Keratinocyte (primary cell): ENCODE results near the gene ABHD4. TPM values are rescaled to one million over a fixed set of nuclear protein-coding genes. Genes with fewer than 3 reads are reported as not detected.

Experiments
- DNase-seq: peaks from one replicate; pipeline ENCODE4 v3.0.0-alpha.2; 2011; ENCODE audit warnings: low read depth, missing footprints, low spot score
- FAIRE-seq: peaks from 2 replicates; lab custom pipeline; 2011; peaks lifted over from hg19 to GRCh38; lab: Jason Lieb, UNC
- H2AFZ ChIP-seq: 2 replicates; pipeline ENCODE4 v1.6.0; 2012; ENCODE audit warnings: low read length, control low read depth, inconsistent platforms; ENCODE audit not compliant: control insufficient read depth
- H3K27ac ChIP-seq: 2 replicates; pipeline ENCODE4 v1.5.1; 2011; ENCODE audit warnings: low read length; ENCODE audit not compliant: control insufficient read depth, insufficient read depth
- H3K27me3 ChIP-seq: 3 replicates; pipeline ENCODE4 v1.6.0; 2011; ENCODE audit warnings: low read length; ENCODE audit not compliant: control insufficient read depth, insufficient read depth; ENCODE audit errors: extremely low read depth
- H3K36me3 ChIP-seq, 2 experiments: 2 replicates in 1 of 2; 3 replicates in 1 of 2; pipeline ENCODE4 v1.5.1; 2011; ENCODE audit warnings: low read length in 2 of 2, mild to moderate bottlenecking in 1 of 2; ENCODE audit not compliant: control insufficient read depth in 2 of 2, insufficient read depth in 2 of 2; ENCODE audit errors: extremely low read depth in 1 of 2
- H3K4me1 ChIP-seq: 3 replicates; pipeline ENCODE4 v1.5.1; 2011; ENCODE audit warnings: low read length; ENCODE audit not compliant: control insufficient read depth, insufficient read depth; ENCODE audit errors: extremely low read depth
- H3K4me2 ChIP-seq: 3 replicates; pipeline ENCODE4 v1.6.0; 2011; ENCODE audit warnings: low read depth, low read length; ENCODE audit not compliant: control insufficient read depth, insufficient read depth; ENCODE audit errors: extremely low read depth
- H3K4me3 ChIP-seq, 3 experiments: fragments of 200-600 bp in 1 of 3; sonication (generic) in 1 of 3; 2 replicates in 2 of 3; 3 replicates in 1 of 3; pipeline ENCODE4 v1.5.1; 2011 to 2016; ENCODE audit warnings: low read length in 3 of 3, mild to moderate bottlenecking in 3 of 3, control low read depth in 2 of 3, inconsistent platforms in 1 of 3, low read depth in 1 of 3, mixed read lengths in 1 of 3, mixed run types in 1 of 3, moderate library complexity in 1 of 3; ENCODE audit not compliant: control insufficient read depth in 2 of 3, insufficient read depth in 2 of 3; ENCODE audit errors: extremely low read depth in 1 of 3
- H3K79me2 ChIP-seq: 2 replicates; pipeline ENCODE4 v1.6.0; 2012; ENCODE audit warnings: low read length; ENCODE audit not compliant: control insufficient read depth, insufficient read depth
- H3K9ac ChIP-seq: 3 replicates; pipeline ENCODE4 v1.6.0; 2011; ENCODE audit warnings: low read length; ENCODE audit not compliant: control insufficient read depth, insufficient read depth; ENCODE audit errors: extremely low read depth
- H3K9me1 ChIP-seq: 3 replicates; pipeline ENCODE4 v1.6.0; 2011; ENCODE audit warnings: low read length; ENCODE audit not compliant: control insufficient read depth, insufficient read depth; ENCODE audit errors: extremely low read depth
- H3K9me3 ChIP-seq: 2 replicates; pipeline ENCODE4 v1.5.1; 2012; ENCODE audit warnings: low read depth, low read length; ENCODE audit not compliant: control insufficient read depth
- H4K20me1 ChIP-seq: 3 replicates; pipeline ENCODE4 v1.6.0; 2011; ENCODE audit warnings: low read length; ENCODE audit not compliant: control insufficient read depth, insufficient read depth; ENCODE audit errors: extremely low read depth
- CTCF ChIP-seq, 3 experiments: IDR thresholded peaks in 1 of 3; conservative IDR thresholded peaks in 1 of 3; optimal IDR thresholded peaks in 1 of 3; 2 replicates in 2 of 3; 3 replicates in 1 of 3; pipeline versions ENCODE3 to v1.5.1; 2011; ENCODE audit warnings: low read length in 3 of 3, mild to moderate bottlenecking in 3 of 3, moderate library complexity in 2 of 3, control low read depth in 1 of 3, inconsistent platforms in 1 of 3; ENCODE audit not compliant: insufficient read depth in 2 of 3; ENCODE audit errors: extremely low read depth in 1 of 3
- EZH2 ChIP-seq: IDR thresholded peaks from one replicate; pipeline ENCODE4 v1.6.1; 2012; ENCODE audit warnings: inconsistent platforms, mild to moderate bottlenecking, low read length, moderate library complexity
- dilution Hi-C: fragments of 300-500 bp; cut with MboI; formaldehyde crosslinking; loops from one replicate; pipeline ENCODE4 v1.7.0; 2020; ENCODE audit warnings: low sequenced_read_pairs; ENCODE audit not compliant: extremely low pct_ligation_motif_present
- polyA plus RNA-seq, 5 experiments: library from polyadenylated mRNA; depleted of rRNA in 3 of 5; stranded (reverse) in 3 of 5; stranded (forward) in 1 of 5; unstranded in 1 of 5; fragments of >200 nt; gene quantifications; 1 replicate in 1 of 5; 2 replicates in 3 of 5; 3 replicates in 1 of 5; pipeline versions ENCODE4 v1.2.1 to v1.2.3, GENCODE V29; 2011 to 2012; ENCODE audit warnings: missing spikeins in 2 of 5, low read depth in 1 of 5, low replicate concordance in 1 of 5

Gene ABHD4
- polyA plus RNA-seq, 1 donor (not counting 4 experiments of a cell fraction or from before 2014, with no cell fraction given), result 17.7 TPM

GRCh38 chr14:22653012-22653621 lies 55.0 kb downstream of the ABHD4 start:
- Histone ChIP-seq H3K4me3 (no peak overlapping the region), H3K27me3 (peaks cover 3% of the 10 kb centered on the region), H3K4me2 (no peak overlapping the region), H3K79me2 (no peaks in the 10 kb centered on the region), H3K9me3 (no peaks in the 10 kb centered on the region), H3K4me1 (peaks cover 21% of the 10 kb centered on the region), H2AFZ (peak overlapping the region; percentile 76), H3K36me3 (no peaks in the 10 kb centered on the region), H3K9ac (no peak overlapping the region), H4K20me1 (no peaks in the 10 kb centered on the region), H3K27ac (no peak overlapping the region), H3K9me1 (no peaks in the 10 kb centered on the region)
- peak; percentile 82 for FAIRE-seq
- dilution Hi-C loops, result no loop called here
- TF ChIP-seq EZH2 (no peak), CTCF (optimal IDR thresholded peaks at IDR 0.05 in 1 of 3, IDR thresholded peaks at IDR 0.05 in 1 of 3, conservative IDR thresholded peaks at IDR 0.05 in 1 of 3; ENCODE audit: extremely low read depth in 1 of 3, insufficient read depth in 2 of 3, low read length in 3 of 3) (peak; percentile 88 to 99 (median 96))
- DNase-seq, result no peak

GRCh38 chr14:22656226-22656625 lies 58.1 kb downstream of the ABHD4 start:
- Histone ChIP-seq H3K9ac (no peak overlapping the region), H2AFZ (no peak overlapping the region), H3K27me3 (peaks cover 2% of the 10 kb centered on the region), H3K9me1 (no peaks in the 10 kb centered on the region), H3K4me3 (no peak overlapping the region), H3K9me3 (no peaks in the 10 kb centered on the region), H3K36me3 (no peaks in the 10 kb centered on the region), H4K20me1 (no peaks in the 10 kb centered on the region), H3K27ac (no peak overlapping the region), H3K4me1 (peaks cover 12% of the 10 kb centered on the region), H3K79me2 (no peaks in the 10 kb centered on the region), H3K4me2 (no peak overlapping the region)
- no peak for TF ChIP-seq EZH2
- TF ChIP-seq CTCF (optimal IDR thresholded peaks at IDR 0.05 in 1 of 3, IDR thresholded peaks at IDR 0.05 in 1 of 3, conservative IDR thresholded peaks at IDR 0.05 in 1 of 3; ENCODE audit: extremely low read depth in 1 of 3, insufficient read depth in 2 of 3, low read length in 3 of 3), result no peak
- DNase-seq, result no peak
- dilution Hi-C loops, result no loop called here
- no peak for FAIRE-seq
